RWPE2 (cell line): ENCODE results near the gene PLAC1.

ENCODE experiments used
- ATAC-seq: fragments of 200-7000 bp; cut with Tn5 transposase; 3 replicates; pipeline ENCODE4 v1.9.1; 2021; ENCODE audit warnings: low read depth
- DNase-seq: peaks from one replicate; pipeline ENCODE4 v3.0.0-alpha.2; 2020; ENCODE audit warnings: low spot score
- H3K27ac ChIP-seq: fragments of 450-650 bp; 2 replicates; pipeline ENCODE4 v1.5.1; 2017; ENCODE audit warnings: mild to moderate bottlenecking; ENCODE audit not compliant: poor library complexity, severe bottlenecking
- H3K27me3 ChIP-seq: fragments of 250-450 bp; sonication (Bioruptor Pico); 2 replicates; pipeline ENCODE4 v1.5.1; 2021; ENCODE audit warnings: mild to moderate bottlenecking, moderate library complexity; ENCODE audit not compliant: insufficient read depth, poor library complexity, severe bottlenecking
- H3K36me3 ChIP-seq: fragments of 250-450 bp; sonication (Bioruptor Pico); 2 replicates; pipeline ENCODE4 v1.5.1; 2020; ENCODE audit warnings: low read depth, mild to moderate bottlenecking, moderate library complexity
- H3K4me1 ChIP-seq: fragments of 250-450 bp; sonication (Bioruptor Pico); 2 replicates; pipeline ENCODE4 v1.5.1; 2021; ENCODE audit warnings: mild to moderate bottlenecking, moderate library complexity; ENCODE audit not compliant: insufficient read depth, poor library complexity, severe bottlenecking
- H3K4me3 ChIP-seq: fragments of 250-450 bp; sonication (Bioruptor Pico); 2 replicates; pipeline ENCODE4 v1.5.1; 2021; ENCODE audit warnings: mild to moderate bottlenecking, moderate library complexity; ENCODE audit not compliant: severe bottlenecking
- H3K9me3 ChIP-seq: fragments of 250-450 bp; sonication (Bioruptor Pico); 2 replicates; pipeline ENCODE4 v1.5.1; 2021; ENCODE audit warnings: mild to moderate bottlenecking, moderate library complexity; ENCODE audit not compliant: severe bottlenecking
- TF ChIP-seq, protein P1 (sequence below): fragments of 450-650 bp; IDR thresholded peaks from one replicate; pipeline ENCODE4 v1.5.1; 2017; ENCODE audit warnings: mild to moderate bottlenecking, moderate library complexity; ENCODE audit not compliant: poor library complexity, severe bottlenecking

PLAC1 gene

DNA sequence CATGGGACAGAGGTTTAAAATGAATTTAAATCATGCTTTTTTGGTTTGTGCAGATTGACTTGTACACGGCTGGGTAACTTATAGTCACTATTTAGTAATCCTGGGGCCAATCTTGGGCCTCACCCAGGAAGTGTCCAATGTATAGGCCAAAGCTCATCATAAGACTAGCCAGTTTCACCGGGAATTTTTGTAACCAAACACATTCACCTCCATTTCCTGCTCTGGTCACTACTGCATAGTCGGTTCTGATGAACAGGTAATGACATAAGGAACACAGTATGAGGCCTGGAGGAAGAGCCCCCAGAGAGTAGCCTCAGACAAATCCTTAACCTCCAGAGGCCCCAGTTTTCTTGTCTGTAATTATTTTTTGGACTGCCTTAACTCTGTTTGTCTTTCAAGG, 116.4 kb downstream of the PLAC1 start:
- ATAC-seq = peak; percentile 44
- Histone ChIP-seq H3K9me3 (no peaks in the 10 kb centered on the region), H3K27ac (peak overlapping the region; percentile 88), H3K4me1 (peaks cover 25% of the 10 kb centered on the region), H3K36me3 (peaks cover 24% of the 10 kb centered on the region), H3K4me3 (no peak overlapping the region), H3K27me3 (no peaks in the 10 kb centered on the region)
- DNase-seq = no peak
- TF ChIP-seq, protein P1, sequence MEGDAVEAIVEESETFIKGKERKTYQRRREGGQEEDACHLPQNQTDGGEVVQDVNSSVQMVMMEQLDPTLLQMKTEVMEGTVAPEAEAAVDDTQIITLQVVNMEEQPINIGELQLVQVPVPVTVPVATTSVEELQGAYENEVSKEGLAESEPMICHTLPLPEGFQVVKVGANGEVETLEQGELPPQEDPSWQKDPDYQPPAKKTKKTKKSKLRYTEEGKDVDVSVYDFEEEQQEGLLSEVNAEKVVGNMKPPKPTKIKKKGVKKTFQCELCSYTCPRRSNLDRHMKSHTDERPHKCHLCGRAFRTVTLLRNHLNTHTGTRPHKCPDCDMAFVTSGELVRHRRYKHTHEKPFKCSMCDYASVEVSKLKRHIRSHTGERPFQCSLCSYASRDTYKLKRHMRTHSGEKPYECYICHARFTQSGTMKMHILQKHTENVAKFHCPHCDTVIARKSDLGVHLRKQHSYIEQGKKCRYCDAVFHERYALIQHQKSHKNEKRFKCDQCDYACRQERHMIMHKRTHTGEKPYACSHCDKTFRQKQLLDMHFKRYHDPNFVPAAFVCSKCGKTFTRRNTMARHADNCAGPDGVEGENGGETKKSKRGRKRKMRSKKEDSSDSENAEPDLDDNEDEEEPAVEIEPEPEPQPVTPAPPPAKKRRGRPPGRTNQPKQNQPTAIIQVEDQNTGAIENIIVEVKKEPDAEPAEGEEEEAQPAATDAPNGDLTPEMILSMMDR = no peak

DNA sequence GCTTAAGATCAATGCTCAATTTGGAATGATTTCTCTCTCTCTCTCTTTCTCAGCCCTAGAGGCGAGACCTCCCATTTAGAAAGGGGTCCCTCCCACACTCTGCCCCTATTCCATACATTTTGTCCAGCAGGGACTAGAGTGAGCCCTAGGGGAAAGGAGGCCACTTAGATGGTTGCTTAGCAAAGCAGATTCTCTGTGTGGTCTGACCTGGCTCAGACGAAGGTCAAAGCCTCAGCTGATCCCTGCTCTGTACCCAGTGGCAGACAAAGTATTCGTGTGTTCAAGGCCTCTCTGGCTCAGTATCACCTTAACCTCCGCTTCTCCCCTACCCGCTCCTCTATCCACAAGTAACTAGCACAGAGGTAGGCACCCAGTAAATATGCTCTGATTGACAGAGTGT, 120.0 kb downstream of the PLAC1 start:
- ATAC-seq = no peak
- TF ChIP-seq, protein P1 = no peak
- H3K36me3 ChIP-seq = peaks cover under 1% of the 10 kb centered on the region; the same call in 1 of the 2 replicates

DNA sequence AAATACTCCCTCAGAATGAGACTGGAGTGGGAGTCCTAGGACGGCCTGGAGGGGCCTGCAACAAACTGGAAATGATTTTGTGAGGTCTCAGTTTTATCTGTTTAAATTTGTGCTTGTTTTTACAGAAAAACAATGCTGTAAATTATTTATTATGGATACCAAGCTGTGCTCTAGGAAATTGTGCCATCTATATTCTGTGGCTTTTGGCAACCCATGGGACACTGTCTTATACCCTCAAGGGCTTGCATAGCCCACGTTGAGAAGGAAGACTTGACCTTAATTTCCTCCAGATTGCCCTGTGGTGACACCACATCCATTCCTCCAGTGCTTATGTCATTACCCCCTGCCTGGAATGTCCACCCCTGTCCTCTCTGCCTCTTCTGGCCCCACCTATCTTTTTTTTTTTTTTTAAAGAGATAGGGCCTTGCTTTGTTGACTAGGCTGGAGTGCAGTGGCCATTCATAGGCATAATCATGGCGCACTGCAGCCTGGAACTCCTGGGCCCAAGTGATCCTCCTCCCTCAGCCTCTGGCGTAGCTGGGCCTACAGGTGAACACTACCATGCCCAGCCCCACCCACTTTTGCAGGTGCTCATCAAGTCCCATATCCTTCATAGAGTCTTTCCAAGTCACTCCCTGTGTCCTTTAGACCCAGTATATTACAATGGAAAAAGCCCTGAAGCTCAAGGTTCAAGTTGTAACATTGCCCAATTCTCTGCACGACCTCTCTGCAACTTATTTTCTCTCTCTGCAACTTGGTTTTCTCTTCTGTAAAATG, 120.9 kb downstream of the PLAC1 start:
- H3K4me1 ChIP-seq = peaks cover 10% of the 10 kb centered on the region
- H3K4me3 ChIP-seq = no peak overlapping the region
- no peaks in the 10 kb centered on the region for H3K9me3 ChIP-seq
- peak overlapping the region; percentile 12 for H3K27ac ChIP-seq
- H3K36me3 ChIP-seq = no peaks in the 10 kb centered on the region
- no peak for DNase-seq
- no peak for ATAC-seq
- no peaks in the 10 kb centered on the region for H3K27me3 ChIP-seq
- TF ChIP-seq, protein P1 = no peak

More for the DNA sequence above, 120.0 kb downstream of the PLAC1 start:
- peaks cover 16% of the 10 kb centered on the region for H3K4me1 ChIP-seq
- H3K9me3 ChIP-seq = no peaks in the 10 kb centered on the region
- no peak overlapping the region for H3K27ac ChIP-seq
- H3K27me3 ChIP-seq = no peaks in the 10 kb centered on the region
- no peak overlapping the region for H3K4me3 ChIP-seq
- DNase-seq = no peak

DNA sequence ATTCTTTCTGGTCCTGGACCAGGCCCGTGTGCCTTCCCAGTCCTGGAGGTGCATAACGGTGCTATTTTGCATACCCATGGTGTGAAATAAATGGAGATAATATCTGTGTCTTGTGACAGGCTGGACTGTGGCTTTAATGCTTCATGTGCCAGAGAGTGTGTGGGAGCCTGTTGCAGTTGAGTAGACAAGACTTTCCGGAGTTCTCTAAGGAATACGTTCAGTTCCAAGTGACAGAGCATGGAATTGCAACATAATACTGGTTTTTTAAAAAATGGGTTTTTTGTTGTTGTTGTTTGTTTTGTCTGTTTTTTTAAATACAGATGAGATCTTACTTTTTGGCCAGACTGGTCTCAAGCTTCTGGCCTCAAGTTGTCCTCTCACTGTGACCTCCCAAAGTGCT, 124.3 kb downstream of the PLAC1 start:
- ATAC-seq = no peak
- Histone ChIP-seq H3K27ac (no peak overlapping the region), H3K4me3 (no peak overlapping the region), H3K9me3 (no peaks in the 10 kb centered on the region), H3K27me3 (no peaks in the 10 kb centered on the region), H3K36me3 (no peaks in the 10 kb centered on the region), H3K4me1 (peaks cover 3% of the 10 kb centered on the region)
- no peak for DNase-seq
- TF ChIP-seq, protein P1 = no peak

DNA sequence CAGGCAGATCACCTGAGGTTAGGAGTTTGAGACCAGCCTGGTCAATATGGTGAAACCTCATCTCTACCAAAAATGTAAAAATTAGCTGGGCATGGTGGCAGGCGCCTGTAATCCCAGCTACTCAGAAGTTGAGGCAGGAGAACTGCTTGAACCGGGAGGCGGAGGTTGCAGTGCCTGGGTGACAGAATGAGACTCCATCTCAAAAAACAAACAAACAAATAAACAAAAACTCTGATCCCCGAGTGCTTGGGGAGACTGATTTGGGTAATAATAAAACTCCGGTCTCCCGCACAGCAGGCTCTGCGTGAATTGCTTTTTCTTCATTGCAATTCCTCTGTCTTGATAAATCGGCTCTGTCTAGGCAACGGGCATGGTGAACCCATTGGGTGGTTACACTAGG, 124.9 kb downstream of the PLAC1 start:
- no peaks in the 10 kb centered on the region for H3K36me3 ChIP-seq
- ATAC-seq (no peak), DNase-seq (no peak)
- no peaks in the 10 kb centered on the region for H3K27me3 ChIP-seq
- no peak overlapping the region for H3K4me3 ChIP-seq
- TF ChIP-seq, protein P1 = no peak
- H3K4me1 ChIP-seq = peaks cover 3% of the 10 kb centered on the region
- no peaks in the 10 kb centered on the region for H3K9me3 ChIP-seq
- H3K27ac ChIP-seq = no peak overlapping the region
